DND-41 (cell line): Measurements from ENCODE around the gene ZFP64.

Experiments used
- EZH2 ChIP-seq: IDR thresholded peaks from 3 replicates; pipeline ENCODE4 v1.6.1; 2012; ENCODE audit warnings: borderline replicate concordance, low read depth, mild to moderate bottlenecking, moderate library complexity, low read length, inconsistent platforms; ENCODE audit not compliant: severe bottlenecking
- TF ChIP-seq, protein P1 (sequence below): IDR thresholded peaks from 2 replicates; pipeline ENCODE4 v1.5.1; 2012; ENCODE audit warnings: borderline replicate concordance, low read length, moderate library complexity, mild to moderate bottlenecking; ENCODE audit not compliant: poor library complexity, severe bottlenecking; ENCODE audit errors: extremely low read depth

DNA sequence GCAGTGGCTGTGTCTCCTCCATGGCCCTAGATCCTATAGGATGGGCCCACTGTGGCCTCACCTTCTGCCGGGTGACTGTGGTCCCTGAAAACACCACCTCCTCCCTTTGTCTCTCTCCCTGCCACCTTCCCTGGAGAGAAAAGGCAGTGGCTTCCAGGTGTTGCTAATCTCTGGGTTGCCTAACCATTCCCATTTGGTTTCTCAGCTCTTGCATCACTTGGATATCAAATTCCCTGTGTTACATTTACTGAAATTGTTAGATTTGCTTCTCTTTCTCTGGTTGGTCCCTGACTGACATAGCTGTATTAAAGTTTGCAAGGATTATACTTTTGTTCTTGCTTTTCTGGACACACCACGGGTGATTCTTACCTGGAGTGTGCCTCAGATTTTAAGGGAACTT is 9.3 kb upstream of the ZFP64 start:
- TF ChIP-seq, protein P1, sequence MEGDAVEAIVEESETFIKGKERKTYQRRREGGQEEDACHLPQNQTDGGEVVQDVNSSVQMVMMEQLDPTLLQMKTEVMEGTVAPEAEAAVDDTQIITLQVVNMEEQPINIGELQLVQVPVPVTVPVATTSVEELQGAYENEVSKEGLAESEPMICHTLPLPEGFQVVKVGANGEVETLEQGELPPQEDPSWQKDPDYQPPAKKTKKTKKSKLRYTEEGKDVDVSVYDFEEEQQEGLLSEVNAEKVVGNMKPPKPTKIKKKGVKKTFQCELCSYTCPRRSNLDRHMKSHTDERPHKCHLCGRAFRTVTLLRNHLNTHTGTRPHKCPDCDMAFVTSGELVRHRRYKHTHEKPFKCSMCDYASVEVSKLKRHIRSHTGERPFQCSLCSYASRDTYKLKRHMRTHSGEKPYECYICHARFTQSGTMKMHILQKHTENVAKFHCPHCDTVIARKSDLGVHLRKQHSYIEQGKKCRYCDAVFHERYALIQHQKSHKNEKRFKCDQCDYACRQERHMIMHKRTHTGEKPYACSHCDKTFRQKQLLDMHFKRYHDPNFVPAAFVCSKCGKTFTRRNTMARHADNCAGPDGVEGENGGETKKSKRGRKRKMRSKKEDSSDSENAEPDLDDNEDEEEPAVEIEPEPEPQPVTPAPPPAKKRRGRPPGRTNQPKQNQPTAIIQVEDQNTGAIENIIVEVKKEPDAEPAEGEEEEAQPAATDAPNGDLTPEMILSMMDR, result no peak
- TF ChIP-seq EZH2, result no peak
